ENCODE results near the gene DEDD. TPM values are rescaled to one million over a fixed set of nuclear protein-coding genes. Genes with fewer than 3 reads are reported as not detected.

Gene DEDD
- total and polyA plus RNA-seq, 2 of the 13 experiments (the other 11 are each of a cell fraction or from before 2014, with no cell fraction given) = 12.6 to 27.8 TPM

GRCh38 chr1:161086457-161086856, 46.0 kb downstream of the DEDD start:
- Histone ChIP-seq H2AFZ (ENCODE audit: low read length) (no peak overlapping the region), H3K27me3 (ENCODE audit: control insufficient read depth in 1 of 2, insufficient read depth in 2 of 2, low read length in 2 of 2) (peaks cover 3 to 27% of the 10 kb centered on the region in 2 experiments; a peak in 3 of 5 replicates), H3K4me2 (ENCODE audit: low read depth, low read length) (no peak overlapping the region), H3K36me3 (replicated peaks in 1 of 2; ENCODE audit: control insufficient read depth in 1 of 2, insufficient read depth in 2 of 2, low read length in 2 of 2) (no peaks in the 10 kb centered on the region), H3K9ac (ENCODE audit: insufficient read depth, low read depth, low read length) (no peak overlapping the region), H3K9me3 (ENCODE audit: low read length) (no peaks in the 10 kb centered on the region), H3K79me2 (ENCODE audit: insufficient read depth, low read length) (no peaks in the 10 kb centered on the region), H4K20me1 (ENCODE audit: insufficient read depth, low read length) (no peaks in the 10 kb centered on the region), H3K4me1 (ENCODE audit: insufficient read depth, low read length) (peaks cover 46% of the 10 kb centered on the region), H3K4me3 (replicated peaks in 1 of 3; ENCODE audit: insufficient read depth in 1 of 3, low read depth in 2 of 3, low read length in 3 of 3) (no peak overlapping the region), H3K27ac (ENCODE audit: extremely low read length, insufficient read depth, low read length) (no peak overlapping the region)
- ChIA-PET CTCF (ENCODE audit: low intra/inter-chr PET ratio, low total read pairs) (no interaction called here), POLR2A (no interaction called here)
- ATAC-seq (no peak), FAIRE-seq (no peak), DNase-seq (ENCODE audit: low spot score) (no peak)
- 15% methylated on average over 3 of the region's 4 CpGs for WGBS (ENCODE audit: low lambda C conversion rate)
- intact Hi-C loops (cut with micrococcal nuclease; ENCODE audit: unreplicated experiment) (no loop called here), in situ Hi-C loops (cut with HindIII; ENCODE audit: extremely low pct_ligation_motif_present, low pct_unique_long_range_greater_than_20kb) (no loop called here)
- TF ChIP-seq, protein P1, sequence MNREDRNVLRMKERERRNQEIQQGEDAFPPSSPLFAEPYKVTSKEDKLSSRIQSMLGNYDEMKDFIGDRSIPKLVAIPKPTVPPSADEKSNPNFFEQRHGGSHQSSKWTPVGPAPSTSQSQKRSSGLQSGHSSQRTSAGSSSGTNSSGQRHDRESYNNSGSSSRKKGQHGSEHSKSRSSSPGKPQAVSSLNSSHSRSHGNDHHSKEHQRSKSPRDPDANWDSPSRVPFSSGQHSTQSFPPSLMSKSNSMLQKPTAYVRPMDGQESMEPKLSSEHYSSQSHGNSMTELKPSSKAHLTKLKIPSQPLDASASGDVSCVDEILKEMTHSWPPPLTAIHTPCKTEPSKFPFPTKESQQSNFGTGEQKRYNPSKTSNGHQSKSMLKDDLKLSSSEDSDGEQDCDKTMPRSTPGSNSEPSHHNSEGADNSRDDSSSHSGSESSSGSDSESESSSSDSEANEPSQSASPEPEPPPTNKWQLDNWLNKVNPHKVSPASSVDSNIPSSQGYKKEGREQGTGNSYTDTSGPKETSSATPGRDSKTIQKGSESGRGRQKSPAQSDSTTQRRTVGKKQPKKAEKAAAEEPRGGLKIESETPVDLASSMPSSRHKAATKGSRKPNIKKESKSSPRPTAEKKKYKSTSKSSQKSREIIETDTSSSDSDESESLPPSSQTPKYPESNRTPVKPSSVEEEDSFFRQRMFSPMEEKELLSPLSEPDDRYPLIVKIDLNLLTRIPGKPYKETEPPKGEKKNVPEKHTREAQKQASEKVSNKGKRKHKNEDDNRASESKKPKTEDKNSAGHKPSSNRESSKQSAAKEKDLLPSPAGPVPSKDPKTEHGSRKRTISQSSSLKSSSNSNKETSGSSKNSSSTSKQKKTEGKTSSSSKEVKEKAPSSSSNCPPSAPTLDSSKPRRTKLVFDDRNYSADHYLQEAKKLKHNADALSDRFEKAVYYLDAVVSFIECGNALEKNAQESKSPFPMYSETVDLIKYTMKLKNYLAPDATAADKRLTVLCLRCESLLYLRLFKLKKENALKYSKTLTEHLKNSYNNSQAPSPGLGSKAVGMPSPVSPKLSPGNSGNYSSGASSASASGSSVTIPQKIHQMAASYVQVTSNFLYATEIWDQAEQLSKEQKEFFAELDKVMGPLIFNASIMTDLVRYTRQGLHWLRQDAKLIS (CRISPR knock-in tag; IDR thresholded peaks at IDR 0.05) = no peak
- no TSS peak for BruUV-seq (replicated peaks)

GRCh38 chr1:161085165-161085564, 47.3 kb downstream of the DEDD start:
- Histone ChIP-seq H3K4me1 (ENCODE audit: insufficient read depth, low read length) (peaks cover 38% of the 10 kb centered on the region), H3K27ac (ENCODE audit: extremely low read length, insufficient read depth, low read length) (no peak overlapping the region), H2AFZ (ENCODE audit: low read length) (no peak overlapping the region), H3K27me3 (ENCODE audit: control insufficient read depth in 1 of 2, insufficient read depth in 2 of 2, low read length in 2 of 2) (peaks cover 3 to 26% of the 10 kb centered on the region in 2 experiments; a peak in 3 of 5 replicates), H3K9me3 (ENCODE audit: low read length) (no peaks in the 10 kb centered on the region), H4K20me1 (ENCODE audit: insufficient read depth, low read length) (no peaks in the 10 kb centered on the region), H3K79me2 (ENCODE audit: insufficient read depth, low read length) (no peaks in the 10 kb centered on the region), H3K36me3 (replicated peaks in 1 of 2; ENCODE audit: control insufficient read depth in 1 of 2, insufficient read depth in 2 of 2, low read length in 2 of 2) (no peaks in the 10 kb centered on the region), H3K9ac (ENCODE audit: insufficient read depth, low read depth, low read length) (no peak overlapping the region), H3K4me3 (replicated peaks in 1 of 3; ENCODE audit: insufficient read depth in 1 of 3, low read depth in 2 of 3, low read length in 3 of 3) (no peak overlapping the region), H3K4me2 (ENCODE audit: low read depth, low read length) (no peak overlapping the region)
- TF ChIP-seq ZNF746 (CRISPR knock-in tag; IDR thresholded peaks at IDR 0.05) (no peak), ZNF260 (CRISPR knock-in tag; IDR thresholded peaks at IDR 0.05; ENCODE audit: borderline replicate concordance, low read depth) (no peak), TP53 (CRISPR knock-in tag; conservative IDR thresholded peaks at IDR 0.05) (no peak), ZNF790 (CRISPR knock-in tag; IDR thresholded peaks at IDR 0.05; ENCODE audit: borderline replicate concordance) (no peak), SMC3 (IDR thresholded peaks at IDR 0.05; ENCODE audit: low read length) (no peak), XBP1 (CRISPR knock-in tag; IDR thresholded peaks at IDR 0.05) (no peak), PBX2 (CRISPR knock-in tag; IDR thresholded peaks at IDR 0.05) (no peak), ZNF468 (CRISPR knock-in tag; IDR thresholded peaks at IDR 0.05) (no peak), JUND (CRISPR knock-in tag; IDR thresholded peaks at IDR 0.05) (no peak)
- no peak for ATAC-seq
- no TSS peak for BruUV-seq (replicated peaks)
- CTCF ChIA-PET (ENCODE audit: low intra/inter-chr PET ratio, low total read pairs) = no interaction called here
- in situ Hi-C loops (cut with HindIII; ENCODE audit: extremely low pct_ligation_motif_present, low pct_unique_long_range_greater_than_20kb) = no loop called here
- FAIRE-seq = no peak
- intact Hi-C loops (cut with micrococcal nuclease; ENCODE audit: unreplicated experiment) = no loop called here
- POLR2A ChIA-PET = interaction anchor here (1.9 kb wide), 1 partner anchor 13 kb away, joined by 4 read pairs; no protein-coding TSS in a partner anchor
- DNase-seq (ENCODE audit: low spot score) = no peak
- WGBS (ENCODE audit: low lambda C conversion rate) = 0% methylated on average over 1 of the region's 2 CpGs

Data from HepG2 (cell line).